Neural progenitor cell (in vitro differentiated cells): Measurements from ENCODE around the gene LMNTD1. TPM values are rescaled to one million over a fixed set of nuclear protein-coding genes. Genes with fewer than 3 reads are reported as not detected.

Source experiments
- DNase-seq: peaks from one replicate; pipeline ENCODE4 v3.0.0-alpha.2; 2016; ENCODE audit warnings: low spot score
- H2AFZ ChIP-seq: fragments of 200-600 bp; sonication (generic); replicated peaks from 2 replicates; pipeline ENCODE4 v1.6.1; 2016; ENCODE audit warnings: antibody characterized with exemption
- H3F3A ChIP-seq: fragments of 200-600 bp; sonication (generic); 2 replicates; pipeline ENCODE4 v1.6.1; 2016; ENCODE audit warnings: antibody characterized with exemption, low read depth
- H3K27ac ChIP-seq: fragments of 200-600 bp; sonication (generic); 2 replicates; pipeline ENCODE4 v1.5.1; 2016; ENCODE audit warnings: mild to moderate bottlenecking
- H3K27me3 ChIP-seq: fragments of 200-600 bp; sonication (generic); 2 replicates; pipeline ENCODE4 v1.6.1; 2016; ENCODE audit warnings: mild to moderate bottlenecking, moderate library complexity
- H3K36me3 ChIP-seq: fragments of 200-600 bp; sonication (generic); 2 replicates; pipeline ENCODE4 v1.5.1; 2016
- H3K4me1 ChIP-seq: fragments of 200-600 bp; sonication (generic); 2 replicates; pipeline ENCODE4 v1.6.1; 2016; ENCODE audit warnings: mixed run types
- H3K4me2 ChIP-seq: fragments of 200-600 bp; sonication (generic); 2 replicates; pipeline ENCODE4 v1.6.1; 2016
- H3K4me3 ChIP-seq: fragments of 200-600 bp; sonication (generic); 2 replicates; pipeline ENCODE4 v1.5.1; 2016
- H3K79me2 ChIP-seq: fragments of 200-600 bp; sonication (generic); 2 replicates; pipeline ENCODE4 v1.6.1; 2016; ENCODE audit warnings: low read depth
- H3K9ac ChIP-seq: fragments of 200-600 bp; sonication (generic); 2 replicates; pipeline ENCODE4 v1.6.1; 2016
- H3K9me3 ChIP-seq: fragments of 200-600 bp; sonication (generic); 2 replicates; pipeline ENCODE4 v1.5.1; 2016; ENCODE audit warnings: low read depth
- H4K20me1 ChIP-seq: fragments of 200-600 bp; sonication (generic); 2 replicates; pipeline ENCODE4 v1.6.1; 2016; ENCODE audit warnings: low read depth
- H3K27ac Mint-ChIP-seq: 3 replicates; pipeline ENCODE4 v1.8.0; 2021; ENCODE audit warnings: mixed read lengths
- H3K27me3 Mint-ChIP-seq: 2 replicates; pipeline ENCODE4 v1.8.0; 2022; ENCODE audit warnings: low read depth, mild to moderate bottlenecking, inconsistent platforms, moderate library complexity, mixed read lengths; ENCODE audit not compliant: insufficient read depth
- H3K36me3 Mint-ChIP-seq: 3 replicates; pipeline ENCODE4 v1.8.0; 2021; ENCODE audit warnings: mixed read lengths
- H3K4me1 Mint-ChIP-seq: 3 replicates; pipeline ENCODE4 v1.8.0; 2021; ENCODE audit warnings: mixed read lengths
- H3K4me3 Mint-ChIP-seq: 3 replicates; pipeline ENCODE4 v1.8.0; 2021; ENCODE audit warnings: mild to moderate bottlenecking, moderate library complexity, mixed read lengths
- H3K9me3 Mint-ChIP-seq: 3 replicates; pipeline ENCODE4 v1.8.0; 2020; ENCODE audit warnings: mixed read lengths
- CTCF ChIP-seq: fragments of 200-600 bp; sonication (generic); IDR thresholded peaks from 2 replicates; pipeline ENCODE4 v1.5.1; 2017; ENCODE audit warnings: antibody characterized with exemption, mild to moderate bottlenecking
- EZH2 ChIP-seq: fragments of 200-600 bp; sonication (generic); IDR thresholded peaks from 2 replicates; pipeline ENCODE4 v1.6.1; 2017; ENCODE audit warnings: antibody characterized with exemption, mild to moderate bottlenecking, moderate library complexity
- EZH2phosphoT487 ChIP-seq: fragments of 200-600 bp; sonication (generic); IDR thresholded peaks from 2 replicates; pipeline ENCODE4 v1.6.1; 2017; ENCODE audit warnings: antibody characterized with exemption
- total RNA-seq: library from RNA; depleted of rRNA; stranded (reverse); fragments of >200 nt; gene quantifications from 2 replicates; pipeline ENCODE4 v1.2.3, GENCODE V29; 2015; ENCODE audit warnings: low replicate concordance

LMNTD1 gene
- total RNA-seq, 1 donor from 2014 or later = not detected

GRCh38 chr12:25504744-25505143, 48.3 kb downstream of the LMNTD1 start:
- no peaks in the 10 kb centered on the region for H3K9me3 ChIP-seq
- no peaks in the 10 kb centered on the region for H3K27me3 ChIP-seq
- H3K9ac ChIP-seq = no peak overlapping the region
- H4K20me1 ChIP-seq = no peaks in the 10 kb centered on the region
- H3K4me1 ChIP-seq = no peaks in the 10 kb centered on the region
- no peaks in the 10 kb centered on the region for H3K4me1 Mint-ChIP-seq
- H3K9me3 Mint-ChIP-seq = no peaks in the 10 kb centered on the region
- no peak overlapping the region for H3K27ac Mint-ChIP-seq
- H3K4me3 ChIP-seq = no peak overlapping the region
- no peak overlapping the region for H3K4me2 ChIP-seq
- no peak overlapping the region for H2AFZ ChIP-seq
- H3K79me2 ChIP-seq = no peaks in the 10 kb centered on the region
- TF ChIP-seq EZH2 = no peak
- TF ChIP-seq CTCF = no peak
- no peak for TF ChIP-seq EZH2phosphoT487
- no peaks in the 10 kb centered on the region for H3K36me3 Mint-ChIP-seq
- no peaks in the 10 kb centered on the region for H3K36me3 ChIP-seq
- peaks cover 2% of the 10 kb centered on the region for H3K27me3 Mint-ChIP-seq
- no peak overlapping the region for H3K4me3 Mint-ChIP-seq
- no peak overlapping the region for H3K27ac ChIP-seq
- H3F3A ChIP-seq = no peaks in the 10 kb centered on the region
- no peak for DNase-seq

DNA sequence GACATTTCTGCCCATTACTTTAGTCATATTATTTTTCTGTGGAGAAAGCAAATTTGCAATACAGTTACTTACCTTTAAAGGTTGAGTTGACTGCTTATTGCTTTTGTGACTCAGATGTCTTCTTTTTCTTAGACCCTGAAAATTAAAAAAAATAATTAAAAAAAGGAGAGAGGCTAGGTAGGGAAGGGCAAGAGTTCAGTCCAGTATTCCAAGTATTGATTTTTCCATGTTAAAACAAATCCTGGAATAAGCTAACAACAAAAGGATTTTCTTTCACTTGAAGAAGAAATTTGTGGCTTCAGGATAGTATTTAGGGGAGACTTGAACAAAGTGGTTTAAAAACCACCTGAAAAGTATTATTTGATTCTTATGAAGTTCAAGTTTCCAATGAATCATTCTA, 49.4 kb downstream of the LMNTD1 start:
- no peak overlapping the region for H3K9ac ChIP-seq
- no peak for TF ChIP-seq EZH2
- no peak for TF ChIP-seq EZH2phosphoT487
- no peak for TF ChIP-seq CTCF
- H3K9me3 ChIP-seq = peaks cover under 1% of the 10 kb centered on the region
- H3F3A ChIP-seq = no peaks in the 10 kb centered on the region
- H3K4me2 ChIP-seq = no peak overlapping the region
- no peak overlapping the region for H3K4me3 Mint-ChIP-seq
- H2AFZ ChIP-seq = no peak overlapping the region
- H3K4me3 ChIP-seq = no peak overlapping the region
- no peaks in the 10 kb centered on the region for H3K4me1 ChIP-seq
- peaks cover 2% of the 10 kb centered on the region for H3K27me3 Mint-ChIP-seq
- no peaks in the 10 kb centered on the region for H3K36me3 Mint-ChIP-seq
- H3K79me2 ChIP-seq = no peaks in the 10 kb centered on the region
- DNase-seq = no peak
- no peaks in the 10 kb centered on the region for H3K27me3 ChIP-seq
- H3K36me3 ChIP-seq = no peaks in the 10 kb centered on the region
- H3K27ac ChIP-seq = no peak overlapping the region
- H4K20me1 ChIP-seq = no peaks in the 10 kb centered on the region
- no peak overlapping the region for H3K27ac Mint-ChIP-seq
- H3K9me3 Mint-ChIP-seq = no peaks in the 10 kb centered on the region
- no peaks in the 10 kb centered on the region for H3K4me1 Mint-ChIP-seq

DNA sequence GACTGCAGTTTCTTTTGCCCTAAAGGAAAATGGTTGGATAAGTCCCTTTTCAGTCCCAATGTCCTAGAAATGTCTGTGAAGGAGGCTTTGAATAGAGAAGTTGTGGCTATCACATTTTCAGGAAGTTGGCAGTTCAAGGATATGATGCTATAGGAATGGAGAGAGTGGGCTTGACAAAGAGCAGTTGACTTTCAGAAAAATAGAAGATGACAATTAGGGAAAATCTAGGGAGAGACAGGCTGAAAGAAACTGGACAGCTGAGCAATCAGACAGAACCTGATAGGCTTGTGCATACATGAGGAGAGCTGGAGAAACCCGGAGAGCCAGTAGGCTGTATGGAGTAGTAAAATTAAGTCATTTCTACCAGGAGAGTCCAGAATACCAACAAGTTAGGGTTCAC, 50.5 kb downstream of the LMNTD1 start:
- no peaks in the 10 kb centered on the region for H3F3A ChIP-seq
- no peaks in the 10 kb centered on the region for H3K4me1 ChIP-seq
- Mint-ChIP-seq H3K4me1 (no peaks in the 10 kb centered on the region), H3K4me3 (no peak overlapping the region), H3K27ac (no peak overlapping the region), H3K9me3 (peaks cover 6% of the 10 kb centered on the region), H3K27me3 (peaks cover 2% of the 10 kb centered on the region), H3K36me3 (no peaks in the 10 kb centered on the region)
- no peak overlapping the region for H3K9ac ChIP-seq
- TF ChIP-seq CTCF (no peak), EZH2 (no peak), EZH2phosphoT487 (no peak)
- no peak overlapping the region for H3K4me2 ChIP-seq
- H3K9me3 ChIP-seq = peaks cover 5% of the 10 kb centered on the region
- no peaks in the 10 kb centered on the region for H3K79me2 ChIP-seq
- no peaks in the 10 kb centered on the region for H3K27me3 ChIP-seq
- H2AFZ ChIP-seq = no peak overlapping the region
- no peaks in the 10 kb centered on the region for H4K20me1 ChIP-seq
- no peak for DNase-seq
- no peak overlapping the region for H3K27ac ChIP-seq
- H3K36me3 ChIP-seq = no peaks in the 10 kb centered on the region
- no peak overlapping the region for H3K4me3 ChIP-seq
